ENCODE data around the gene PVALB.

DNA sequence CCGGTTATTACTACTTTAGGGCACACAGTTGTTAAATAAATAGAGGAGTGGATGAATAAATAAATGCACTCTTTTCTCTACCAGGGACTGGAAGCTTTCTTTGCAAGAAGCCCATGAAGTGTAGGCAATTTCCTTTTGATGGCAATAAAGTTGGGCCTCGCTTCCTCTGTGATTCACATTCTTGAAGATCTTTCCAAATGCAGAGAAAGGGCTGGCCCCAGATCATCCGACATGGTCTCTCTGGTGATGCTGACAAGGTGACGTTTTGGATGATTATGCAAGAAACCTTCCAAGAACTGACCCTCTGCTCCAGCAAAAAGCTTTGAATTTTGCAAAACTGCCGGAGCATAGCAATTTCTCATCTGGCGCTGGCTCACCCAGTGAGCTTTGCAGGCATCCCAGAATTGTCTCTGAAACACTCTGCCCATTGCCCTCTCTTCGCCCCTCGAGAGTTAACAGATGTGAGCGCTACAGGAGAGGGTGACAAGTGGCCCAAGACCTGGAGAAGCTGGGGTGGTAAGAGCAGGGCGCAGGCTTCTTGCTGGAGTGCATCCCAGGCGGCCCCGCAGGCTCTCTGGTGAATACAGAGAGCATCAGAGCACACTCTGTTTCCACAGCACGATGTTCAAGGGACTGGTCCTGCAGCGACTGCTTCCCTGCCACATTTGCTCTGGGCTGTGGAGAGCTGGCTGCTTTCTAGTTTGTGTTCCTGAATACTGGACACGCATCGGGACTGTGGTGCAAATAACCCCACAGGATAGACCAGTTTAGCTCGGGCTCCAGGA, 29.4 kb downstream of the PVALB start:
- TF ChIP-seq, protein P1, sequence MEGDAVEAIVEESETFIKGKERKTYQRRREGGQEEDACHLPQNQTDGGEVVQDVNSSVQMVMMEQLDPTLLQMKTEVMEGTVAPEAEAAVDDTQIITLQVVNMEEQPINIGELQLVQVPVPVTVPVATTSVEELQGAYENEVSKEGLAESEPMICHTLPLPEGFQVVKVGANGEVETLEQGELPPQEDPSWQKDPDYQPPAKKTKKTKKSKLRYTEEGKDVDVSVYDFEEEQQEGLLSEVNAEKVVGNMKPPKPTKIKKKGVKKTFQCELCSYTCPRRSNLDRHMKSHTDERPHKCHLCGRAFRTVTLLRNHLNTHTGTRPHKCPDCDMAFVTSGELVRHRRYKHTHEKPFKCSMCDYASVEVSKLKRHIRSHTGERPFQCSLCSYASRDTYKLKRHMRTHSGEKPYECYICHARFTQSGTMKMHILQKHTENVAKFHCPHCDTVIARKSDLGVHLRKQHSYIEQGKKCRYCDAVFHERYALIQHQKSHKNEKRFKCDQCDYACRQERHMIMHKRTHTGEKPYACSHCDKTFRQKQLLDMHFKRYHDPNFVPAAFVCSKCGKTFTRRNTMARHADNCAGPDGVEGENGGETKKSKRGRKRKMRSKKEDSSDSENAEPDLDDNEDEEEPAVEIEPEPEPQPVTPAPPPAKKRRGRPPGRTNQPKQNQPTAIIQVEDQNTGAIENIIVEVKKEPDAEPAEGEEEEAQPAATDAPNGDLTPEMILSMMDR (IDR thresholded peaks at IDR 0.05; ENCODE audit: insufficient read depth, low read length, poor library complexity, severe bottlenecking): no peak
- no peak for TF ChIP-seq EZH2phosphoT487 (conservative IDR thresholded peaks at IDR 0.05; ENCODE audit: low read length)
